ENCODE measurements around the gene KDM8.

The KDM8 gene

DNA sequence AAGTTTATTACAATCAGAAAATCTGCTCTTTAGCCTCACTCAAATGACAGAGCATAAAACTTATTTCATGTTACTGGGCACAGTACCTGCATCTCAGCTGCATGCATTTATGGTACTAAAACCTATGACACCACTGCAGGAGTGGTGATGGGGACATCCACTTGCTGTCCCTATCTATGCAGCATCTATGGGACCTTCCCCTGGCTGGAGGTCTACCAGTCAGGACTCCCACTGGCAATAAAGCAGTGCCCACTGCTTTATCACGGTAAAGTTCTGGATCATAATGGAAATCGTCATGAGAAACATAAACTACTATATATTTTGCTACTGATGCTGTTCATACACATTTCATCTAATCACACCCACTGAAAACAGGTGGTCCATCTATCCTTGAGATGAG lies 39.1 kb downstream of the KDM8 start:
- H3K9ac ChIP-seq (ENCODE audit: low read length) = 0 out of 2 replicates have a peak overlapping the region, but pooled peaks have one; percentile 23
- no peak overlapping the region for H3K4me3 ChIP-seq (ENCODE audit: insufficient read depth, low read length, poor library complexity, severe bottlenecking)
- peak overlapping the region; percentile 29; the same call in 1 of the 2 replicates for H3K27ac ChIP-seq (ENCODE audit: low read depth, low read length)
- H4K20me1 ChIP-seq (ENCODE audit: low read depth, low read length) = no peaks in the 10 kb centered on the region
- no peaks in the 10 kb centered on the region for H3K9me3 ChIP-seq (ENCODE audit: insufficient read depth, low read length)
- no peaks in the 10 kb centered on the region for H3K27me3 ChIP-seq (ENCODE audit: low read length)
- no peaks in the 10 kb centered on the region for H3K36me3 ChIP-seq (ENCODE audit: low read length)
- peak overlapping the region; percentile 44 for H3K4me2 ChIP-seq (ENCODE audit: low read depth, low read length, poor library complexity, severe bottlenecking)
- H2AFZ ChIP-seq (ENCODE audit: low read depth, low read length, severe bottlenecking) = no peak overlapping the region
- H3K79me2 ChIP-seq (ENCODE audit: insufficient read depth, low read length) = no peaks in the 10 kb centered on the region
- H3F3A ChIP-seq (ENCODE audit: insufficient read depth) = peaks cover 14% of the 10 kb centered on the region
- no peaks in the 10 kb centered on the region for H3K9me2 ChIP-seq (replicated peaks; ENCODE audit: insufficient read depth, low read length)
- TF ChIP-seq EZH2phosphoT487 (conservative IDR thresholded peaks at IDR 0.05; ENCODE audit: low read length) = no peak
- TF ChIP-seq, protein P1, sequence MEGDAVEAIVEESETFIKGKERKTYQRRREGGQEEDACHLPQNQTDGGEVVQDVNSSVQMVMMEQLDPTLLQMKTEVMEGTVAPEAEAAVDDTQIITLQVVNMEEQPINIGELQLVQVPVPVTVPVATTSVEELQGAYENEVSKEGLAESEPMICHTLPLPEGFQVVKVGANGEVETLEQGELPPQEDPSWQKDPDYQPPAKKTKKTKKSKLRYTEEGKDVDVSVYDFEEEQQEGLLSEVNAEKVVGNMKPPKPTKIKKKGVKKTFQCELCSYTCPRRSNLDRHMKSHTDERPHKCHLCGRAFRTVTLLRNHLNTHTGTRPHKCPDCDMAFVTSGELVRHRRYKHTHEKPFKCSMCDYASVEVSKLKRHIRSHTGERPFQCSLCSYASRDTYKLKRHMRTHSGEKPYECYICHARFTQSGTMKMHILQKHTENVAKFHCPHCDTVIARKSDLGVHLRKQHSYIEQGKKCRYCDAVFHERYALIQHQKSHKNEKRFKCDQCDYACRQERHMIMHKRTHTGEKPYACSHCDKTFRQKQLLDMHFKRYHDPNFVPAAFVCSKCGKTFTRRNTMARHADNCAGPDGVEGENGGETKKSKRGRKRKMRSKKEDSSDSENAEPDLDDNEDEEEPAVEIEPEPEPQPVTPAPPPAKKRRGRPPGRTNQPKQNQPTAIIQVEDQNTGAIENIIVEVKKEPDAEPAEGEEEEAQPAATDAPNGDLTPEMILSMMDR (IDR thresholded peaks at IDR 0.05; ENCODE audit: insufficient read depth, low read length, poor library complexity, severe bottlenecking) = no peak

DNA sequence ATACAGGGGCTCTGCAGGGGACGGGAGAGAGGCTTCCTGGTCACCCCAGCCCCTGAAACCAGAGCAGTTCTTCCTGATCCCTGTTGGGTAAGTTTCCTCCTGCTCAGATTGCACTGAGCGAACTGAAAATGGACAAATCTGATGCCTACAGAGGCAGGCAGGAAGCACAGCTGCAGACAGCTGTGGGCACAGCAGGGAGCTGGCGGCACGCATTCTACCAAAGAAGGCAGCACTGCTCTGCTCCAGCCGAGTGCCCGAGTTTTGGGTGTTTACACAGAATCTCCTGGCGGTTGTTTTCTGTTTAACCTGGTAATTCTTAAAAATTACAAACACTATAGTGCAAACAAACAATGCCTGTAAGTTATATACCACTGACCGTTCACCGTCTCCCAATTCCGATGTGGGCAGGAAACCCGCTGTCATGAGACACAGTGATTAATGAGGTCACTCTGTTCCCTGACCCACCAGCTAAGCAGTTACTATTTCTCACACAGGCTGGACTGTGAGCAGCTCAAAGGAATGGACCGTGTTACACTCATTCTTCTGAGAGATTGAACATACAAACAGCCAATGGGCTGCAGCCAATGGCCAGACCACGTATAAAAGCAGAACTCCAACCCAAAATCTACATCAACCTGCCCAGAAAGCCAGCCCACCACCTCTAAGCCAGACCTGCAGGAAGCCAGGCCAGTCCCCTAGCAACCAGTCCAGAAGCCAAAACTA lies 39.7 kb downstream of the KDM8 start:
- Histone ChIP-seq H3K9me2 (replicated peaks; ENCODE audit: insufficient read depth, low read length) (no peaks in the 10 kb centered on the region), H3K27me3 (ENCODE audit: low read length) (no peaks in the 10 kb centered on the region), H3K27ac (ENCODE audit: low read depth, low read length) (peak overlapping the region; percentile 29), H3K4me3 (ENCODE audit: insufficient read depth, low read length, poor library complexity, severe bottlenecking) (no peak overlapping the region), H3F3A (ENCODE audit: insufficient read depth) (peaks cover 11% of the 10 kb centered on the region), H3K79me2 (ENCODE audit: insufficient read depth, low read length) (no peaks in the 10 kb centered on the region), H3K9ac (ENCODE audit: low read length) (peak overlapping the region; percentile 23; the same call in 1 of the 2 replicates), H3K4me2 (ENCODE audit: low read depth, low read length, poor library complexity, severe bottlenecking) (peak overlapping the region; percentile 44), H4K20me1 (ENCODE audit: low read depth, low read length) (no peaks in the 10 kb centered on the region), H3K36me3 (ENCODE audit: low read length) (no peaks in the 10 kb centered on the region), H2AFZ (ENCODE audit: low read depth, low read length, severe bottlenecking) (no peak overlapping the region), H3K9me3 (ENCODE audit: insufficient read depth, low read length) (no peaks in the 10 kb centered on the region)
- TF ChIP-seq, protein P1 (IDR thresholded peaks at IDR 0.05; ENCODE audit: insufficient read depth, low read length, poor library complexity, severe bottlenecking) = no peak
- TF ChIP-seq EZH2phosphoT487 (conservative IDR thresholded peaks at IDR 0.05; ENCODE audit: low read length) = no peak

DNA sequence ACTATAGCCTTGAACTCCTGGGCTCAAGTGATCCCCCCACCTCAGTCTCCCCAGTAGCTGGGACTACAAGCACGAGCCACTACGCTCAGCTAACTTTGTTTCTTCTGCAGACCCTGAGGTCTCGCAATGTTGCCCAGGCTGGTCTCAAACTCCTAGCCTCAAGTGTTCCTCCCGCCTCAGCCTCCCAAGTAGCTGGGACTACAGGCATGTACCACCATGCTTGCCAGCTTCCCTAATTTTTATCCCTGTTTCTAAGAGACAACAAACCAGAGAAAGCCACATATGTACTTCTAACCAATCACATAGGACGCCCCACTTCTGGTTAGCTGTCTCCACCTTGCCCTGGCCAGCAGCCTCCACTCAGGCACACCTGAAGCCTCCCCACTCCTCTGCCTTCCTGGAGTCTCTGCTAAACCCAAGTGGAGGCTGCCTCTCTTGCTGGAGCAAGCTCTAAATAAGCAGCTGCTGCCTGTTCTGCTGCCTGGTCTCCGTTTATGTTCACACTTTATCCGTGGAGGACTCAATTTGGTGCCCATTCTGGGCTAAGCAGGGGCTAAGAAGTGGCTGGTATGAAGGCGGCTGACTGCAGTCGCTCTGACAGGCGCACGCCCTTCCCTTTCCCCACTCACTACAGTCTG lies 40.5 kb downstream of the KDM8 start:
- H2AFZ ChIP-seq (ENCODE audit: low read depth, low read length, severe bottlenecking) = no peak overlapping the region
- no peaks in the 10 kb centered on the region for H3K36me3 ChIP-seq (ENCODE audit: low read length)
- H3K4me3 ChIP-seq (ENCODE audit: insufficient read depth, low read length, poor library complexity, severe bottlenecking) = no peak overlapping the region
- H4K20me1 ChIP-seq (ENCODE audit: low read depth, low read length) = no peaks in the 10 kb centered on the region
- no peaks in the 10 kb centered on the region for H3K9me2 ChIP-seq (replicated peaks; ENCODE audit: insufficient read depth, low read length)
- TF ChIP-seq, protein P1 (IDR thresholded peaks at IDR 0.05; ENCODE audit: insufficient read depth, low read length, poor library complexity, severe bottlenecking) = no peak
- no peak for TF ChIP-seq EZH2phosphoT487 (conservative IDR thresholded peaks at IDR 0.05; ENCODE audit: low read length)
- H3F3A ChIP-seq (ENCODE audit: insufficient read depth) = peaks cover 5% of the 10 kb centered on the region; the same call in 1 of the 2 replicates
- no peaks in the 10 kb centered on the region for H3K9me3 ChIP-seq (ENCODE audit: insufficient read depth, low read length)
- no peak overlapping the region for H3K4me2 ChIP-seq (ENCODE audit: low read depth, low read length, poor library complexity, severe bottlenecking)
- H3K27me3 ChIP-seq (ENCODE audit: low read length) = no peaks in the 10 kb centered on the region
- H3K27ac ChIP-seq (ENCODE audit: low read depth, low read length) = no peak overlapping the region
- H3K79me2 ChIP-seq (ENCODE audit: insufficient read depth, low read length) = no peaks in the 10 kb centered on the region
- H3K9ac ChIP-seq (ENCODE audit: low read length) = no peak overlapping the region
